Erythroblast (primary cell): ENCODE results near the gene GAB1.

Experiments
- GATA1 ChIP-seq: IDR thresholded peaks from 2 replicates; pipeline ENCODE4 v1.6.1; 2011; ENCODE audit warnings: low read depth, mild to moderate bottlenecking, control low read depth, low read length, moderate library complexity
- POLR2A ChIP-seq: IDR thresholded peaks from 2 replicates; pipeline ENCODE4 v1.6.1; 2011; ENCODE audit warnings: mild to moderate bottlenecking, low read length

GRCh38 chr4:143382596-143382995 lies 45.9 kb downstream of the GAB1 start:
- TF ChIP-seq POLR2A (no peak), GATA1 (no peak)
